ENCODE data around the gene MGLL. TPM values are rescaled to one million over a fixed set of nuclear protein-coding genes. Genes with fewer than 3 reads are reported as not detected.
A peak's percentile ranks its signal among the peaks of the same experiment; 100 is the strongest.

MGLL gene
- total and polyA plus RNA-seq, 8 donors = 8.6 to 318 (median 16.0) TPM

DNA sequence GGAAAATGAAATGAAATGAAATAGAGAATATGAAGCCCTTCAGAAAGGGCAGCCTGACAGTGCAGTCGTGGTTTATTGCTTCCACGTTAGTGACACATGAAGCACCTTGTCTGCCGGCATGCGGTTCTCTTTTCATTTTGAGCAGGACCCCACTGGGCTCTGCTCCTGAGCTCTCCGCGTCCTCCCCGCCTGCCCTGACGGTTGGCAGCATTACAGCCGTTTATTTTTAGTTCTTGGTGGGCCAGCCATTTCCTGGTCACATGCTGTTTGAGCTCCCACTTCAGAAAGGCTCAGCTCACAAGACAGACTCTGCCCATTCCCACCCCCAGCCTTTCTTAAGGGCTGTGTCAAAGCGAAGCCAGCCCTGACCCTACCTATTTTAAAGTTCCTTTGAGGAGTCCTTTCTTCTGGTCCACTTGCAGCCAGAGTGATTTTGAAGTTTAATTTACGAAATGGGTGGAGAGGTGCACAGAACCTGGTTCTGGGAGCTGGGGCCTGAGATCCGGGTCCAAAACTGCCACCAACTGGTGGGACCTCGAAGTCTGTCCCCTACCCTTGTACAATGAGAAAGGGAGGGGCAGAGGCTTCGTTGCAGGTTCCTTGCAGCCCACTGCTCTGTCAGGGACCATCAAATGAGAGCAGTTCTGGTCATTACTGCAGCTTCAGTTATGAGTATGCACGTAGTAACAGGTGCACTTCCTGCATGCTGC lies 60.1 kb downstream of the MGLL start:
- Histone ChIP-seq H3K27ac (peak overlapping the region; percentile 73 to 84), H3K4me1 (peaks cover 20 to 57% of the 10 kb centered on the region in 2 donors), H3K27me3 (no peaks in the 10 kb centered on the region), H3K4me3 (peak overlapping the region in 1 of 2 donors; percentile 20), H3K36me3 (no peaks in the 10 kb centered on the region), H3K9me3 (no peaks in the 10 kb centered on the region)
- ATAC-seq (peak; percentile 82), DNase-seq (peak in 3 of 4 donors; percentile 59 to 88 (median 75))
- TF ChIP-seq, protein P1, sequence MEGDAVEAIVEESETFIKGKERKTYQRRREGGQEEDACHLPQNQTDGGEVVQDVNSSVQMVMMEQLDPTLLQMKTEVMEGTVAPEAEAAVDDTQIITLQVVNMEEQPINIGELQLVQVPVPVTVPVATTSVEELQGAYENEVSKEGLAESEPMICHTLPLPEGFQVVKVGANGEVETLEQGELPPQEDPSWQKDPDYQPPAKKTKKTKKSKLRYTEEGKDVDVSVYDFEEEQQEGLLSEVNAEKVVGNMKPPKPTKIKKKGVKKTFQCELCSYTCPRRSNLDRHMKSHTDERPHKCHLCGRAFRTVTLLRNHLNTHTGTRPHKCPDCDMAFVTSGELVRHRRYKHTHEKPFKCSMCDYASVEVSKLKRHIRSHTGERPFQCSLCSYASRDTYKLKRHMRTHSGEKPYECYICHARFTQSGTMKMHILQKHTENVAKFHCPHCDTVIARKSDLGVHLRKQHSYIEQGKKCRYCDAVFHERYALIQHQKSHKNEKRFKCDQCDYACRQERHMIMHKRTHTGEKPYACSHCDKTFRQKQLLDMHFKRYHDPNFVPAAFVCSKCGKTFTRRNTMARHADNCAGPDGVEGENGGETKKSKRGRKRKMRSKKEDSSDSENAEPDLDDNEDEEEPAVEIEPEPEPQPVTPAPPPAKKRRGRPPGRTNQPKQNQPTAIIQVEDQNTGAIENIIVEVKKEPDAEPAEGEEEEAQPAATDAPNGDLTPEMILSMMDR (IDR thresholded peaks at IDR 0.05) = no peak
- intact Hi-C loops (cut with DNase I) = no loop called here

DNA sequence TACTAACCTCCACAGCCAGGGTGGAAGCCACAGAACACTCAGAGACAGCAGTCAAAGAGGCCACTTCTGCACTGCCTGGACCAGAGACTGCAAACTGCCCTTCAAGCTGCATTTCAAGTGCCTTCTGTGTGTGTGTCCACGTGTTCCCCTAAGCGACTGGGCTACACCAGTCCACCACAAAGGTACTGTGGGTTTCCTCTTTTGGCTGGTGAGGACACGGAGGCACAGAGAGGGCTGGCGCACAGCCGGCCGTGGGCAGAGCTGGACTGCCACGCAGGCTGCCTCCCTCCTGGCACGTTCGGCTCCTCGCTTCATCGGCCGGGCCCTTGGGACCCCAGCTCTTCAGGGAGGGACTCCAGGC lies 60.9 kb downstream of the MGLL start:
- intact Hi-C loops (cut with DNase I) = no loop called here
- ATAC-seq = peak; percentile 88

DNA sequence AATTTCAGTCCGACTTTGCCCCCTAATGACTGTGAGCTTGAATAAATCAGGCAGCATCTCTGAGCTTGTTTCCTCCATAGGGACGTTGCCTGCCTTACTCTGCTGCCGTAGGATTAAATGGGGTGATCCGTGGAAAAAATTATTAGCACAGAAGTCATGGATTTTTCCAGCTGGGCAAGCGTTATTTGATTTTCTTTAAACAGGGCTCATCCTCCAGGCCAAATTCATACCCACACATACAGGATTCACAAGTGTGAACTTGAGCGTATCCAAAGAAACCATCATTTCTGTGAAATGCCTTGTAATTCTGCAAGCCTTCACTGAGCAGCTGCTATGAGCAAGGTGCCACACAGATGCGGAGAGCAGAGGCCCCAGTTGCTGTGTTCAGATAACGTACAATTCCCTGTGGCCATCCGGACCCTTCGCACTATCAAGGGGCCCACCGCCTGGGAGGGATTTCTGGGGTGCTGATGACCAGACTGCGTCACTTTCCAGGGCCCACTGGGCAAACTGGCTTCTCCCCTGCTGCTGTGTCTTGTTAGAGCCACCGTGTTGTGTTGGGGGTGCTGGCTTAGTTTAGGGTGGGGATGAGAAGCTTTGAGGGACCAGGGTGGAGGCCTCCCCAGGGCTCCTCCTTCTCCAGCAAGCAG lies 61.4 kb downstream of the MGLL start:
- intact Hi-C loops (cut with DNase I) = no loop called here
- Histone ChIP-seq H3K36me3 (no peaks in the 10 kb centered on the region), H3K27me3 (no peaks in the 10 kb centered on the region), H3K9me3 (no peaks in the 10 kb centered on the region), H3K27ac (peak overlapping the region; percentile 73 to 84), H3K4me3 (no peak overlapping the region), H3K4me1 (peaks cover 20 to 45% of the 10 kb centered on the region in 2 donors)
- ATAC-seq = no peak
- no peak for DNase-seq
- TF ChIP-seq, protein P1 (IDR thresholded peaks at IDR 0.05) = peak in 1 of 2 donors; percentile 35

More for the DNA sequence above, 60.9 kb downstream of the MGLL start:
- peak in 2 of 4 donors; percentile 78 to 85 for DNase-seq
- TF ChIP-seq, protein P1 (IDR thresholded peaks at IDR 0.05) = no peak
- Histone ChIP-seq H3K27me3 (no peaks in the 10 kb centered on the region), H3K4me3 (peak overlapping the region in 1 of 2 donors; percentile 20), H3K9me3 (no peaks in the 10 kb centered on the region), H3K27ac (peak overlapping the region; percentile 73 to 84), H3K4me1 (peaks cover 20 to 49% of the 10 kb centered on the region in 2 donors), H3K36me3 (no peaks in the 10 kb centered on the region)

DNA sequence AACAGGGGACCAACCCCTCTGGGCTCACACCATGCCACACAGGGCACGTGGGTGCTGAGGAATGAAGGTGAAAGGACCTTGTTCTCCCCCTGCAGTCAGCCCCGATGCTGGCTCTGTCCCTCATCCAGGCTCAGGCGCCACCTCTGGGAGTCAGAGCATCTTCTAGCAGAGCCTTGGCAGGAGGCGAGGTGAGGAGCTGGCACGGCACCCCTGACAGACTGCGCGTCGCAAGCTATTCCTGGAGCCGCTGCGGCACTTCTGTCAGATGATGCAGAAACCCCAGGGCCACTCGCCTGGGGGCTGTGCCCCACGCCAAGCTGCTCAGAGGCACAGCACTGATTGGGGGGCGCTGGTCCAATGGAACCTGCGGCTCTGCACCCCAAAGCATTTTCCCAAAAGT lies 62.0 kb downstream of the MGLL start:
- Histone ChIP-seq H3K27ac (no peak overlapping the region), H3K36me3 (no peaks in the 10 kb centered on the region), H3K9me3 (no peaks in the 10 kb centered on the region), H3K4me3 (no peak overlapping the region), H3K4me1 (peaks cover 20 to 45% of the 10 kb centered on the region in 2 donors), H3K27me3 (no peaks in the 10 kb centered on the region)
- intact Hi-C loops (cut with DNase I) = no loop called here
- TF ChIP-seq, protein P1 (IDR thresholded peaks at IDR 0.05) = no peak
- ATAC-seq (no peak), DNase-seq (no peak)

DNA sequence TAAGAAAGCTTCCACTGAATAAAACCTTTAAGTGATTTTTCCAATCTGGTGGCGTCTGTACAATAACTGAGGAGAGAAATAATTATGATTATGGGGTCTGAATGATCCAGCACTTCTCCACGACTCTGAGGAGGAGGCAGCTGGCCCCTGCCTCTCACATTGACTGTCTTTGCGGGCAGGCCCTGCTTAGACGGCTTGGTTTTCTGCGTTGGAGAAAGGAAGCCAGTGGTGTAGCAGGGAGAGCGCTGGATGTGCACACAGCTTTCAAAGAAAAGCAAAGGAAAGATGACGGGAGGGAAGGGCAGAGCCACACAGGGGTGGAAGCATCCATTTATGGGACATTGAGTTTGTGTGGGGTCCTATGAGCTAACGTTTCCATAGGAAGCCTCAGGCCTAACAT lies 62.5 kb downstream of the MGLL start:
- TF ChIP-seq, protein P1 (IDR thresholded peaks at IDR 0.05) = no peak
- no peak overlapping the region for H3K27ac ChIP-seq
- intact Hi-C loops (cut with DNase I) = no loop called here

More for the DNA sequence above, 62.5 kb downstream of the MGLL start:
- Histone ChIP-seq H3K27me3 (no peaks in the 10 kb centered on the region), H3K9me3 (no peaks in the 10 kb centered on the region), H3K4me1 (peaks cover 20 to 48% of the 10 kb centered on the region in 2 donors), H3K4me3 (no peak overlapping the region), H3K36me3 (peaks cover 0 to 1% of the 10 kb centered on the region in 2 donors)
- no peak for ATAC-seq
- DNase-seq = no peak
